ENCODE measurements around the gene CD83. TPM values are rescaled to one million over a fixed set of nuclear protein-coding genes. Genes with fewer than 3 reads are reported as not detected.

The CD83 gene
- total RNA-seq, 1 experiment from 2014 or later: 1.9 TPM

DNA sequence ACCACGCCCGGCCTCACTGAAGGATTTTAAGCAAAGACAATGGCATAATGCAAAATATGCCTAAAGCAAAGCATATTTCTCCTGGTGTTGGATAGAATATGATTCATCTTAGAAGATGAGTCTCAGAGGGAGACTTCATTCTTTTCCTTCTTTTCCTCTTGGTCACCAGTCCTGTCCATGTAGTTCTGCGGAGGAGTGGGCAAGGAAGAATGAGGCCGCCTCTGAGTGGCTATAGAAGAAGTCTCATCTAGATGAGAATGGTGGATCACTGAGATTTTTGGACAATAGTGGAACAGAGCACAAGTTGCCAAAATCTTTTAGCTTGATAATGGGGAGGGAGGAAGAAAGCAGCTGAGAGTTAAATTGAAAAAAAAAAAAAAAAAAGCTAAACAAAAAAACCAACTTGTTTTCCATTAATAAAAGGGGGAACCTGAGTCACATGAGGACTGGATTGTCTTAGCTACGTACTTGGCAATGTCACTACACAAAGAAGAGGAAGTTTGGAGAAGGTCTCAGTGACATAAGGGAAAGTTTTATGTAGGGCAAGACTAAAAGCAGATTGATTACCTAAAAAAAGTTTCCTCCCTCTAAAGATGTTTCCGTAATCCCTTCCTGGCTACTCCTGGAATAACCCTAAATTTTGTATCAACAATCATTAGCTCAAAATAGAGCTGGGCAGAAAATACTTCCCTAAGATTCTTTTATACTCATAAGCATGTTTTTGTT lies 6.0 kb downstream of the CD83 start:
- Histone ChIP-seq H3K4me3 (ENCODE audit: low read length) (no peak overlapping the region), H3K27ac (ENCODE audit: low read length) (no peak overlapping the region), H2AFZ (ENCODE audit: low read length) (no peak overlapping the region), H3K36me3 (ENCODE audit: insufficient read depth, low read length) (no peaks in the 10 kb centered on the region), H3K9me2 (replicated peaks; ENCODE audit: insufficient read depth, low read length) (no peaks in the 10 kb centered on the region), H3K79me2 (ENCODE audit: low read length) (no peaks in the 10 kb centered on the region), H3K4me2 (ENCODE audit: low read depth, low read length, poor library complexity, severe bottlenecking) (no peak overlapping the region), H3K9me3 (ENCODE audit: low read length) (no peaks in the 10 kb centered on the region), H3K27me3 (ENCODE audit: low read length) (no peaks in the 10 kb centered on the region), H4K20me1 (ENCODE audit: insufficient read depth, low read depth, low read length) (no peaks in the 10 kb centered on the region), H3K4me1 (ENCODE audit: low read length) (peaks cover 16% of the 10 kb centered on the region), H3K9ac (ENCODE audit: low read length) (no peak overlapping the region)
- DNase-seq: no peak

DNA sequence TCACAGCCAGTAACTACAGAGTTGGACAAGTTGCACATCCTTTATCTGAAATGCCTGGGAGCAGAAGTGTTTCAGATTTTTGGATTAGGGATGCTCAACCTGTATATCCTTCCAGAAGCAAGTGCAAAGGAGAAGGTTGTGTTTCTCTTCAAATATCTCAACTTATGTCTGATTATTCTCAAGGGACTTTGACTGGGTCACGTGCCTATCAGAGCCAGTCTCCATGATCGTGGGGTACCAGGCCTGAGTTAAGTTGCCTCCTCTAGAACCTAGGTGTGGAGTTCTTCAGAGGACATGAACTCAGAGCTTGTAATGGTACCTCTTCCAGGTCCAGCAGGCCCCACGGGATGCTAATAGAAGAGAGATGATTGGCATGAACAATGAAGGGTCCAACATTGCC lies 7.8 kb downstream of the CD83 start:
- H3K4me2 ChIP-seq (ENCODE audit: low read depth, low read length, poor library complexity, severe bottlenecking): no peak overlapping the region
- H4K20me1 ChIP-seq (ENCODE audit: insufficient read depth, low read depth, low read length): no peaks in the 10 kb centered on the region
- no peak overlapping the region for H3K27ac ChIP-seq (ENCODE audit: low read length)
- no peak overlapping the region for H3K9ac ChIP-seq (ENCODE audit: low read length)
- H3K9me3 ChIP-seq (ENCODE audit: low read length): no peaks in the 10 kb centered on the region
- H3K4me1 ChIP-seq (ENCODE audit: low read length): peaks cover 13% of the 10 kb centered on the region
- no peaks in the 10 kb centered on the region for H3K79me2 ChIP-seq (ENCODE audit: low read length)
- no peak overlapping the region for H3K4me3 ChIP-seq (ENCODE audit: low read length)
- DNase-seq: no peak
- H2AFZ ChIP-seq (ENCODE audit: low read length): no peak overlapping the region
- no peaks in the 10 kb centered on the region for H3K27me3 ChIP-seq (ENCODE audit: low read length)
- H3K9me2 ChIP-seq (replicated peaks; ENCODE audit: insufficient read depth, low read length): no peaks in the 10 kb centered on the region
- H3K36me3 ChIP-seq (ENCODE audit: insufficient read depth, low read length): no peaks in the 10 kb centered on the region

DNA sequence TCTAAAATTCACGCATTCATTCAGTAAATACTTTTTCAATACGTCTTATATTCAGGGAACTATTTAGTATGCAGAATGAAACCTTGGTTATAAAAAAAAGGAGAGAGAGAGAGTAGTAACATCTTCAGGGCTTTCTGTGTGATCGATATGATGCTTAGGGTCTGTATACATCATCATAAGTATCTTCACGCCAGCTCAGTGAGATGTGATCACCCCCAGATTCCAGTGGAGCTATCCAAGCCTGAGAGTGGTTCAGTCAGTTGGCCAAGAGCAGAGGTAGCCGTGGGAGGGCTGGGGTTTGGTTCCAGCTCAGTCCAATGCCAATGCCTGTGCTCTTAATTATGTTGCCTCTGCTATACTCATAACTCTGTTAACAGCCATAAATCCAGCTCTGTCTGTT lies 8.6 kb downstream of the CD83 start:
- Histone ChIP-seq H3K27me3 (ENCODE audit: low read length) (no peaks in the 10 kb centered on the region), H3K79me2 (ENCODE audit: low read length) (no peaks in the 10 kb centered on the region), H3K36me3 (ENCODE audit: insufficient read depth, low read length) (no peaks in the 10 kb centered on the region), H3K9me3 (ENCODE audit: low read length) (no peaks in the 10 kb centered on the region), H2AFZ (ENCODE audit: low read length) (no peak overlapping the region), H4K20me1 (ENCODE audit: insufficient read depth, low read depth, low read length) (no peaks in the 10 kb centered on the region), H3K27ac (ENCODE audit: low read length) (no peak overlapping the region), H3K4me2 (ENCODE audit: low read depth, low read length, poor library complexity, severe bottlenecking) (no peak overlapping the region), H3K9ac (ENCODE audit: low read length) (no peak overlapping the region), H3K4me1 (ENCODE audit: low read length) (peaks cover 13% of the 10 kb centered on the region), H3K4me3 (ENCODE audit: low read length) (no peak overlapping the region), H3K9me2 (replicated peaks; ENCODE audit: insufficient read depth, low read length) (no peaks in the 10 kb centered on the region)
- DNase-seq: no peak

DNA sequence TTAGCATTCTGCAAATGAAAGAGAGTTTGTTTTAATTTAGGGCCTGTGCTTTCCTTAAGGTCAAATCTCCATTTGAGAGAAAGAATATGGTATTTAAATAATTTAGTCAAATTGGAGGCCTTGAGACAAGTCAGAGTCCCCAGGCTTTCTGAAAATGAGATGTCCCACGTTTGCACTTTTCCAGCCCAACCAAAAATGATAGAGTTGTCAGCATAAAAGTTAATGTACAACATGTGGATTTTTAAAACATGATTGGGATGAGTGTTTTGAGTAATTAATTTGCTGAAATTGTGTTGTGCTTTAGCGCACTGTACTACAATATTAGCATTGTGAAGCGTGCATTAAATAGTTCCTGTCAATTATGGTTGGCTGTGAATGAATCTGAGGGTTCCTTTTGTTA lies 10.0 kb downstream of the CD83 start:
- Histone ChIP-seq H3K9me2 (replicated peaks; ENCODE audit: insufficient read depth, low read length) (no peaks in the 10 kb centered on the region), H3K27ac (ENCODE audit: low read length) (no peak overlapping the region), H3K9me3 (ENCODE audit: low read length) (no peaks in the 10 kb centered on the region), H3K36me3 (ENCODE audit: insufficient read depth, low read length) (no peaks in the 10 kb centered on the region), H3K4me3 (ENCODE audit: low read length) (no peak overlapping the region), H4K20me1 (ENCODE audit: insufficient read depth, low read depth, low read length) (no peaks in the 10 kb centered on the region), H3K79me2 (ENCODE audit: low read length) (no peaks in the 10 kb centered on the region), H3K4me1 (ENCODE audit: low read length) (peaks cover 5% of the 10 kb centered on the region; the same call in 1 of the 2 replicates), H2AFZ (ENCODE audit: low read length) (no peak overlapping the region), H3K9ac (ENCODE audit: low read length) (no peak overlapping the region), H3K4me2 (ENCODE audit: low read depth, low read length, poor library complexity, severe bottlenecking) (no peak overlapping the region), H3K27me3 (ENCODE audit: low read length) (no peaks in the 10 kb centered on the region)
- DNase-seq: no peak

DNA sequence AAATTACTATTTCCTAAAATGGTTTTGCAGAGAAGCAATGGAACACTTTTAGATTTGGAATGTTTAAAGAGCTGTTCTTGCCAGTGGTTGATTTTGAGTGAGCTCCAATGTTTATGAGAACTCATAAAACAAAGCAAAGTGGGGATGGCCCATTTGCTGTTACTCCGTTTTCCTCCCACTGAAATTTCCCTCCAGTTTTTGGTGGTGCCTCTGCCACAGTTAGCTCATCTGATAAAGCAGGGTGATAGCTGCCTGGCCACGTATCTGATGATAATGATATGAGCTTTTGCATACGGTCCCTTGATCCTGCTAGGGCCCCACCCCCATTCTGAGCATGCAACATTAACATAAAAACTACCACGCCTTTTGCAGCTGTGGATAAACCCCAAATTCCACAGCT lies 10.4 kb downstream of the CD83 start:
- no peak overlapping the region for H3K4me2 ChIP-seq (ENCODE audit: low read depth, low read length, poor library complexity, severe bottlenecking)
- H4K20me1 ChIP-seq (ENCODE audit: insufficient read depth, low read depth, low read length): no peaks in the 10 kb centered on the region
- H3K4me1 ChIP-seq (ENCODE audit: low read length): peaks cover 5% of the 10 kb centered on the region; the same call in 1 of the 2 replicates
- H3K27me3 ChIP-seq (ENCODE audit: low read length): no peaks in the 10 kb centered on the region
- no peaks in the 10 kb centered on the region for H3K36me3 ChIP-seq (ENCODE audit: insufficient read depth, low read length)
- no peaks in the 10 kb centered on the region for H3K9me2 ChIP-seq (replicated peaks; ENCODE audit: insufficient read depth, low read length)
- H3K9ac ChIP-seq (ENCODE audit: low read length): no peak overlapping the region
- no peak overlapping the region for H3K4me3 ChIP-seq (ENCODE audit: low read length)
- no peaks in the 10 kb centered on the region for H3K9me3 ChIP-seq (ENCODE audit: low read length)
- DNase-seq: no peak
- no peak overlapping the region for H3K27ac ChIP-seq (ENCODE audit: low read length)
- no peaks in the 10 kb centered on the region for H3K79me2 ChIP-seq (ENCODE audit: low read length)
- no peak overlapping the region for H2AFZ ChIP-seq (ENCODE audit: low read length)

DNA sequence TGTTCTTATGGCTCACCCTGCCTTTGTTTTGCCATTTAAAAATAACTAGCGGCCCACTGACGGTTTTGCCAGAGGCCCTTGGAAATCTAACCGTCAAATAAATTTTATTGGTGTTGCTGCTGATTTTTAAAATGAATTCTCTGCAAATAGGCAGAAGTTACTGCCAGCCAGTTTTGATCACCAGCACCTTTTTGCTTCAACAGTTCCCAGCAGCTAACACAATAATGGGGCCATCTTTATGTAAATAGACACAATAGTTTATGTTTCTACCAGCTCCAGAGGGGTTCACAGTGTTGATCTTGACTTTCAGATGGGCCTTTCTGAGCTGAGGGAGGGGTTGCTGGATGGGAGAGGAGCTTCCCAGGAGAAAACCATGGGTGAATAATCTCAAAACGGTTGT lies 11.2 kb downstream of the CD83 start:
- Histone ChIP-seq H3K4me2 (ENCODE audit: low read depth, low read length, poor library complexity, severe bottlenecking) (no peak overlapping the region), H3K27ac (ENCODE audit: low read length) (no peak overlapping the region), H3K36me3 (ENCODE audit: insufficient read depth, low read length) (no peaks in the 10 kb centered on the region), H4K20me1 (ENCODE audit: insufficient read depth, low read depth, low read length) (no peaks in the 10 kb centered on the region), H3K9me3 (ENCODE audit: low read length) (no peaks in the 10 kb centered on the region), H3K4me3 (ENCODE audit: low read length) (no peak overlapping the region), H3K27me3 (ENCODE audit: low read length) (no peaks in the 10 kb centered on the region), H3K79me2 (ENCODE audit: low read length) (no peaks in the 10 kb centered on the region), H2AFZ (ENCODE audit: low read length) (no peak overlapping the region), H3K4me1 (ENCODE audit: low read length) (peaks cover 5% of the 10 kb centered on the region; the same call in 1 of the 2 replicates), H3K9ac (ENCODE audit: low read length) (no peak overlapping the region), H3K9me2 (replicated peaks; ENCODE audit: insufficient read depth, low read length) (no peaks in the 10 kb centered on the region)
- DNase-seq: no peak

DNA sequence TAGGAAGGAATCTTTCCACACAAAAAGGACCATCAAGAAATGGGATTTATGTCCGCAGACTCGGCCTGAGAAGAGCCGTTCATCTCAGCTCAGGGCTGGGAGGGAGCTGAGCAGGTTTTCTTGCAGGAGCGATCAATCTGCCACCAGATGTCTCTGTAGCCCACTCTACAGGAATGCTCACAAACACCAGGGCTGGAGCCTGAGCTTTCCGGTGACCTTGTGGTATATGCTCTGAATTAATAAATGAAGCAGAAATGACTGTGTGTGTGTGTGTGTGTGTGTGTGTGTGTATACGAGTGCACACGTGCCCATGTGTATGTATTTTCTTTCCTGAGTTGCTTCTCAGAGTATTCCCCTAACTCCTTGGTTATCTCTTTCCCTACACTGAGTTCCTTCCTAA lies 12.0 kb downstream of the CD83 start:
- Histone ChIP-seq H3K4me1 (ENCODE audit: low read length) (peaks cover 5% of the 10 kb centered on the region; the same call in 1 of the 2 replicates), H3K9me2 (replicated peaks; ENCODE audit: insufficient read depth, low read length) (no peaks in the 10 kb centered on the region), H3K4me3 (ENCODE audit: low read length) (no peak overlapping the region), H3K4me2 (ENCODE audit: low read depth, low read length, poor library complexity, severe bottlenecking) (no peak overlapping the region), H3K27me3 (ENCODE audit: low read length) (no peaks in the 10 kb centered on the region), H3K36me3 (ENCODE audit: insufficient read depth, low read length) (no peaks in the 10 kb centered on the region), H3K79me2 (ENCODE audit: low read length) (no peaks in the 10 kb centered on the region), H3K27ac (ENCODE audit: low read length) (no peak overlapping the region), H4K20me1 (ENCODE audit: insufficient read depth, low read depth, low read length) (no peaks in the 10 kb centered on the region), H2AFZ (ENCODE audit: low read length) (no peak overlapping the region), H3K9ac (ENCODE audit: low read length) (no peak overlapping the region), H3K9me3 (ENCODE audit: low read length) (no peaks in the 10 kb centered on the region)
- DNase-seq: peak; percentile 64

DNA sequence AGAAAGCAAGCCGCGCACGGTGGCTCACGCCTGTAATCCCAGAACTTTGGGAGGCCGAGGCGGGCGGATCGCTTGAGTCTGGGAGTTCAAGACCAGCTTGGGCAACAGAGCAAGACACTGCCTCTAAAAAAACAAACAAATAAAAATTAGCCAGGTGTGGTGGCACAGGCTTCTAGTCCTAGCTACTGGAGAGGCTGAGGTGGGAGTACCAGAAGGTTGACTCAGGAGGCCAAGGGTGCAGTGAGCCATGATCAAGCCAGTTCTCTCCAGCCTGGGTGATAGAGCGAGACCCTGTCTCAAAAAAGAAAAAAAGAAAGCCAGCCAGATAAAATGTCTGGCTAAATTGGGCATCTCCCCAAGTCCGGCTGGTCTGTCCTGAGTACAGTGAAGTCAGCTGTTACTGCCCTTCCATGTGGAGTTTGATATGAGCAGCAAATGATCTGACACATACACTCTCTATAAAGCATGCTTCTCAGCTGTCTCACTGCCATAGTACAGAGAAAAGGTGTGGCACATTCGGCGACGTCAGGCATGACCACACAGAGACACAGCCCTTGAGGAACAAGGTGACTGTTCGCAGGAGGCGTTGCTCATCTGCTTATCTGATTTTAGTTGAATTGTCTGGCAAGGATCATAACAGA lies 13.0 kb downstream of the CD83 start:
- Histone ChIP-seq H3K9me2 (replicated peaks; ENCODE audit: insufficient read depth, low read length) (no peaks in the 10 kb centered on the region), H3K4me3 (ENCODE audit: low read length) (no peak overlapping the region), H3K4me1 (ENCODE audit: low read length) (peaks cover 5% of the 10 kb centered on the region; the same call in 1 of the 2 replicates), H4K20me1 (ENCODE audit: insufficient read depth, low read depth, low read length) (no peaks in the 10 kb centered on the region), H3K79me2 (ENCODE audit: low read length) (no peaks in the 10 kb centered on the region), H3K27ac (ENCODE audit: low read length) (no peak overlapping the region), H3K27me3 (ENCODE audit: low read length) (no peaks in the 10 kb centered on the region), H3K9ac (ENCODE audit: low read length) (no peak overlapping the region), H3K36me3 (ENCODE audit: insufficient read depth, low read length) (no peaks in the 10 kb centered on the region), H3K4me2 (ENCODE audit: low read depth, low read length, poor library complexity, severe bottlenecking) (no peak overlapping the region), H3K9me3 (ENCODE audit: low read length) (no peaks in the 10 kb centered on the region), H2AFZ (ENCODE audit: low read length) (no peak overlapping the region)
- DNase-seq: no peak
